OCI-LY7 (cell line): ENCODE data around the gene FABP6. TPM values are rescaled to one million over a fixed set of nuclear protein-coding genes. Genes with fewer than 3 reads are reported as not detected.

Source experiments
- BruUV-seq: library from RNA; stranded (reverse); fragments of 400-500 nt; replicated peaks from 2 replicates; lab custom pipeline; 2021; lab: Mats Ljungman, UMichigan
- CTCF ChIA-PET: fragments of 300-600 bp; sonication (Branson Sonifier 250); formaldehyde crosslinking; loops from one replicate; lab custom pipeline; 2022; ENCODE audit warnings: antibody characterized with exemption; ENCODE audit not compliant: unreplicated experiment; lab: Charles Lee
- POLR2A ChIA-PET: fragments of 300-600 bp; sonication (Branson Sonifier 250); formaldehyde crosslinking; loops from one replicate; lab custom pipeline; 2022; ENCODE audit warnings: antibody characterized with exemption; lab: Charles Lee
- DNase-seq: peaks from one replicate; pipeline ENCODE4 v3.0.0-alpha.2; 2015; ENCODE audit warnings: low spot score
- H2AFZ ChIP-seq: fragments of 200-600 bp; sonication (generic), shearing (Covaris generic); 2 replicates; pipeline ENCODE4 v1.6.1; 2014; ENCODE audit warnings: mild to moderate bottlenecking, antibody characterized with exemption, low read length, moderate library complexity
- H3K27ac ChIP-seq: fragments of 200-600 bp; sonication (generic); 2 replicates; pipeline ENCODE4 v1.5.1; 2014; ENCODE audit warnings: mixed run types, low read depth, mild to moderate bottlenecking, moderate library complexity, low read length, inconsistent platforms; ENCODE audit not compliant: poor library complexity, severe bottlenecking
- H3K36me3 ChIP-seq: fragments of 200-600 bp; sonication (generic); 2 replicates; pipeline ENCODE4 v1.6.1; 2014; ENCODE audit warnings: mild to moderate bottlenecking, antibody characterized with exemption, low read length, moderate library complexity, mixed read lengths; ENCODE audit not compliant: insufficient read depth
- H3K4me1 ChIP-seq: fragments of 200-600 bp; sonication (generic); 2 replicates; pipeline ENCODE4 v1.5.1; 2014; ENCODE audit warnings: mild to moderate bottlenecking, low read length; ENCODE audit not compliant: insufficient read depth, poor library complexity, severe bottlenecking
- H3K4me2 ChIP-seq: fragments of 200-600 bp; sonication (generic); 2 replicates; pipeline ENCODE4 v1.6.1; 2014; ENCODE audit warnings: mild to moderate bottlenecking, low read length
- H3K4me3 ChIP-seq: fragments of 200-600 bp; sonication (generic); 2 replicates; pipeline ENCODE4 v1.5.1; 2014; ENCODE audit warnings: mild to moderate bottlenecking, low read depth, low read length; ENCODE audit not compliant: poor library complexity, severe bottlenecking
- H3K79me2 ChIP-seq: fragments of 200-600 bp; sonication (generic); 2 replicates; pipeline ENCODE4 v1.6.1; 2016; ENCODE audit warnings: low read depth, mild to moderate bottlenecking, low read length, moderate library complexity, mixed read lengths; ENCODE audit not compliant: insufficient read depth
- H3K9me2 ChIP-seq: fragments of 200-600 bp; sonication (generic); 2 replicates; pipeline ENCODE4 v1.6.1; 2016; ENCODE audit warnings: mild to moderate bottlenecking, low read length, mixed read lengths; ENCODE audit not compliant: insufficient read depth
- H3K9me3 ChIP-seq: fragments of 200-600 bp; sonication (generic); 2 replicates; pipeline ENCODE4 v1.6.1; 2014; ENCODE audit warnings: mild to moderate bottlenecking, mixed run types, low read length, mixed read lengths
- H4K20me1 ChIP-seq: fragments of 200-600 bp; sonication (generic); 2 replicates; pipeline ENCODE4 v1.6.1; 2014; ENCODE audit warnings: mild to moderate bottlenecking, antibody characterized with exemption, low read length, moderate library complexity, mixed read lengths; ENCODE audit not compliant: insufficient read depth
- EZH2phosphoT487 ChIP-seq: fragments of 200-600 bp; sonication (generic); IDR thresholded peaks from 2 replicates; pipeline ENCODE4 v1.6.1; 2018; ENCODE audit warnings: low read depth, borderline replicate concordance, mild to moderate bottlenecking, mixed run types, antibody characterized with exemption, low read length, moderate library complexity, mixed read lengths
- intact Hi-C: fragments of 100-400 bp; cut with micrococcal nuclease; formaldehyde crosslinking; loops from one replicate; pipeline ENCODE4 v1.10.0; 2022; ENCODE audit not compliant: unreplicated experiment
- total RNA-seq, 2 experiments: library from RNA; depleted of rRNA in 1 of 2; stranded (reverse); fragments of >200 nt in 1 of 2; shearing (Covaris generic) in 1 of 2; gene quantifications; 2 replicates each; pipeline ENCODE4 v1.2.3, GENCODE V29; 2014 to 2022
- TF ChIP-seq, protein P1 (sequence below): fragments of 200-600 bp; sonication (generic); conservative IDR thresholded peaks from 2 replicates; pipeline ENCODE4 v1.5.1; 2014; ENCODE audit warnings: mild to moderate bottlenecking, antibody characterized with exemption, low read length, moderate library complexity, mixed read lengths

FABP6 gene
- total RNA-seq, 2 experiments from 2014 or later = 0.69 TPM; not detected in 1

DNA sequence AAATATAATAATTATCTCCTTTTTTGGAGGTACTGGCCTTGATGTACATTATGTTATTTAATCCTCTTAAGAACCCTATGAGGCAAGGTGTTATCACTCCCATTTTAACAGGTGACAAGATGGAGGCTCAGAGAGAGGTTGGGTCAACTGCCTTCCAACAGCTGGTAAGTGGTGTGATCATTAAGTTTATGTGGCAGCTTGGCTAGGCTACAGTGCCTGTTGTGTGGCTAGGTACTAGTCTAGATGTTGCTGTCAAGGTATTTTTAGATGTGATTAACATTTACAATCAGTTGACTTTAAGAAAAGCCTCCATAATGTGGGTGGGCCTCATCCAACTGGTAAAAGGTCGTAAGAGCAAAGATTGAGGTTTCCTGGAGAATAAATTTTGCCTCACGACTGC lies 21.5 kb downstream of the FABP6 start:
- Histone ChIP-seq H3K36me3 (no peaks in the 10 kb centered on the region), H3K79me2 (no peaks in the 10 kb centered on the region), H3K4me3 (no peak overlapping the region), H4K20me1 (no peaks in the 10 kb centered on the region), H3K4me1 (no peaks in the 10 kb centered on the region), H3K4me2 (no peak overlapping the region), H2AFZ (no peak overlapping the region), H3K9me2 (no peaks in the 10 kb centered on the region), H3K27ac (no peak overlapping the region), H3K9me3 (no peaks in the 10 kb centered on the region)
- DNase-seq = no peak
- ChIA-PET CTCF (no interaction called here), POLR2A (interaction anchor here (0.5 to 0.9 kb wide), 3 partner anchors 10 to 820 kb away, joined by 3 read pairs; no protein-coding TSS in a partner anchor)
- TF ChIP-seq, protein P1, sequence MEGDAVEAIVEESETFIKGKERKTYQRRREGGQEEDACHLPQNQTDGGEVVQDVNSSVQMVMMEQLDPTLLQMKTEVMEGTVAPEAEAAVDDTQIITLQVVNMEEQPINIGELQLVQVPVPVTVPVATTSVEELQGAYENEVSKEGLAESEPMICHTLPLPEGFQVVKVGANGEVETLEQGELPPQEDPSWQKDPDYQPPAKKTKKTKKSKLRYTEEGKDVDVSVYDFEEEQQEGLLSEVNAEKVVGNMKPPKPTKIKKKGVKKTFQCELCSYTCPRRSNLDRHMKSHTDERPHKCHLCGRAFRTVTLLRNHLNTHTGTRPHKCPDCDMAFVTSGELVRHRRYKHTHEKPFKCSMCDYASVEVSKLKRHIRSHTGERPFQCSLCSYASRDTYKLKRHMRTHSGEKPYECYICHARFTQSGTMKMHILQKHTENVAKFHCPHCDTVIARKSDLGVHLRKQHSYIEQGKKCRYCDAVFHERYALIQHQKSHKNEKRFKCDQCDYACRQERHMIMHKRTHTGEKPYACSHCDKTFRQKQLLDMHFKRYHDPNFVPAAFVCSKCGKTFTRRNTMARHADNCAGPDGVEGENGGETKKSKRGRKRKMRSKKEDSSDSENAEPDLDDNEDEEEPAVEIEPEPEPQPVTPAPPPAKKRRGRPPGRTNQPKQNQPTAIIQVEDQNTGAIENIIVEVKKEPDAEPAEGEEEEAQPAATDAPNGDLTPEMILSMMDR = no peak
- no peak for TF ChIP-seq EZH2phosphoT487
- no TSS peak for BruUV-seq
- intact Hi-C loops = no loop called here

- TF ChIP-seq, protein P1 = no peak
- TF ChIP-seq EZH2phosphoT487 = no peak
- no peak for DNase-seq
- CTCF ChIA-PET = no interaction called here
These were observed 22.3 kb downstream of the FABP6 start for GRCh38 chr5:160251406-160252155.

GRCh38 chr5:160252916-160253315 lies 23.6 kb downstream of the FABP6 start:
- BruUV-seq = no TSS peak
- ChIA-PET CTCF (no interaction called here), POLR2A (interaction anchor here (0.6 kb wide), 2 partner anchors 118 to 1048 kb away, joined by 3 to 5 read pairs; partner anchors contain the start of gene C1QTNF2)
- intact Hi-C loops = no loop called here
- Histone ChIP-seq H3K4me3 (no peak overlapping the region), H3K79me2 (no peaks in the 10 kb centered on the region), H3K4me2 (no peak overlapping the region), H4K20me1 (no peaks in the 10 kb centered on the region), H3K9me3 (no peaks in the 10 kb centered on the region), H2AFZ (no peak overlapping the region), H3K9me2 (no peaks in the 10 kb centered on the region), H3K27ac (no peak overlapping the region), H3K36me3 (no peaks in the 10 kb centered on the region), H3K4me1 (no peaks in the 10 kb centered on the region)
- no peak for DNase-seq
- TF ChIP-seq, protein P1 = no peak
- TF ChIP-seq EZH2phosphoT487 = no peak

More at GRCh38 chr5:160251406-160252155, 22.3 kb downstream of the FABP6 start:
- POLR2A ChIA-PET = interaction anchor here (0.5 to 0.9 kb wide), 2 partner anchors 11 to 452 kb away, joined by 3 read pairs; no protein-coding TSS in a partner anchor
- no peaks in the 10 kb centered on the region for H3K9me3 ChIP-seq
- BruUV-seq = no TSS peak
- H3K4me2 ChIP-seq = no peak overlapping the region
- H3K9me2 ChIP-seq = no peaks in the 10 kb centered on the region
- no peak overlapping the region for H3K27ac ChIP-seq
- H4K20me1 ChIP-seq = no peaks in the 10 kb centered on the region
- H3K4me3 ChIP-seq = no peak overlapping the region
- H3K4me1 ChIP-seq = no peaks in the 10 kb centered on the region
- H3K79me2 ChIP-seq = no peaks in the 10 kb centered on the region
- no peaks in the 10 kb centered on the region for H3K36me3 ChIP-seq
- no peak overlapping the region for H2AFZ ChIP-seq
- intact Hi-C loops = no loop called here
